ENCODE measurements around the gene OBP2A. TPM values are rescaled to one million over a fixed set of nuclear protein-coding genes. Genes with fewer than 3 reads are reported as not detected.
"Not testable (repeated sequence)": the region's sequence is repeated elsewhere in the genome, so short reads cannot be mapped to it uniquely, and the experiment has no call there.

OBP2A gene
- polyA plus RNA-seq, 1 donor (not counting 4 experiments of a cell fraction or from before 2014, with no cell fraction given) = not detected

GRCh38 chr9:135547756-135548736 lies 2.1 kb downstream of the OBP2A start:
- Histone ChIP-seq H3K79me2 (ENCODE audit: control insufficient read depth, insufficient read depth, low read length) (no peaks in the 10 kb centered on the region), H3K27ac (ENCODE audit: control insufficient read depth, insufficient read depth, low read length) (no peak overlapping the region), H3K4me1 (ENCODE audit: control insufficient read depth, extremely low read depth, insufficient read depth, low read length) (no peaks in the 10 kb centered on the region), H3K4me3 (ENCODE audit: control insufficient read depth in 2 of 3, extremely low read depth in 1 of 3, insufficient read depth in 2 of 3, low read depth in 1 of 3, low read length in 3 of 3) (no peak overlapping the region), H4K20me1 (ENCODE audit: control insufficient read depth, extremely low read depth, insufficient read depth, low read length) (no peaks in the 10 kb centered on the region), H3K4me2 (ENCODE audit: control insufficient read depth, extremely low read depth, insufficient read depth, low read depth, low read length) (no peak overlapping the region), H3K27me3 (ENCODE audit: control insufficient read depth, extremely low read depth, insufficient read depth, low read length) (no peaks in the 10 kb centered on the region), H3K9ac (ENCODE audit: control insufficient read depth, extremely low read depth, insufficient read depth, low read length) (no peak overlapping the region), H3K36me3 (ENCODE audit: control insufficient read depth in 2 of 2, extremely low read depth in 1 of 2, insufficient read depth in 2 of 2, low read length in 2 of 2) (no peaks in the 10 kb centered on the region), H2AFZ (ENCODE audit: control insufficient read depth, low read length) (no peak overlapping the region), H3K9me1 (ENCODE audit: control insufficient read depth, extremely low read depth, insufficient read depth, low read length) (no peaks in the 10 kb centered on the region), H3K9me3 (ENCODE audit: control insufficient read depth, low read depth, low read length) (no peaks in the 10 kb centered on the region)
- dilution Hi-C loops (cut with MboI; ENCODE audit: extremely low pct_ligation_motif_present, low sequenced_read_pairs) = no loop called here
- no peak for TF ChIP-seq CTCF (optimal IDR thresholded peaks at IDR 0.05 in 1 of 3, IDR thresholded peaks at IDR 0.05 in 1 of 3, conservative IDR thresholded peaks at IDR 0.05 in 1 of 3; ENCODE audit: extremely low read depth in 1 of 3, insufficient read depth in 2 of 3, low read length in 3 of 3)
- no peak for TF ChIP-seq EZH2 (IDR thresholded peaks at IDR 0.05; ENCODE audit: low read length)
- no peak for DNase-seq (ENCODE audit: low read depth, low spot score)
- FAIRE-seq = no peak

- H3K9ac ChIP-seq (ENCODE audit: control insufficient read depth, extremely low read depth, insufficient read depth, low read length); H3K4me1 ChIP-seq (ENCODE audit: control insufficient read depth, extremely low read depth, insufficient read depth, low read length); dilution Hi-C loops (cut with MboI; ENCODE audit: extremely low pct_ligation_motif_present, low sequenced_read_pairs); H2AFZ ChIP-seq (ENCODE audit: control insufficient read depth, low read length); H3K27ac ChIP-seq (ENCODE audit: control insufficient read depth, insufficient read depth, low read length); H3K4me3 ChIP-seq (ENCODE audit: control insufficient read depth in 2 of 3, extremely low read depth in 1 of 3, insufficient read depth in 2 of 3, low read depth in 1 of 3, low read length in 3 of 3); H3K9me1 ChIP-seq (ENCODE audit: control insufficient read depth, extremely low read depth, insufficient read depth, low read length); DNase-seq (ENCODE audit: low read depth, low spot score); H3K79me2 ChIP-seq (ENCODE audit: control insufficient read depth, insufficient read depth, low read length); FAIRE-seq; H3K9me3 ChIP-seq (ENCODE audit: control insufficient read depth, low read depth, low read length); H4K20me1 ChIP-seq (ENCODE audit: control insufficient read depth, extremely low read depth, insufficient read depth, low read length); H3K27me3 ChIP-seq (ENCODE audit: control insufficient read depth, extremely low read depth, insufficient read depth, low read length); H3K36me3 ChIP-seq (ENCODE audit: control insufficient read depth in 2 of 2, extremely low read depth in 1 of 2, insufficient read depth in 2 of 2, low read length in 2 of 2); H3K4me2 ChIP-seq (ENCODE audit: control insufficient read depth, extremely low read depth, insufficient read depth, low read depth, low read length): not testable (repeated sequence)
These were observed 3.8 kb downstream of the OBP2A start for GRCh38 chr9:135549478-135550343.
